TTC549 (cell line): ENCODE data around the gene TBP.
"Not testable (repeated sequence)": the region's sequence is repeated elsewhere in the genome, so short reads cannot be mapped to it uniquely, and the experiment has no call there.

Source experiments
- FAIRE-seq: peaks from 2 replicates; lab custom pipeline; 2012; peaks lifted over from hg19 to GRCh38; lab: Jason Lieb, UNC

The TBP gene

GRCh38 chr6:170554013-170554795 lies at the start of gene TBP:
Gene TBP, plus strand, starts transcription at chr6:170554369. Its CDS starts 2,661 bp downstream, at chr6:170557030.
- FAIRE-seq, result peak; percentile 96

DNA sequence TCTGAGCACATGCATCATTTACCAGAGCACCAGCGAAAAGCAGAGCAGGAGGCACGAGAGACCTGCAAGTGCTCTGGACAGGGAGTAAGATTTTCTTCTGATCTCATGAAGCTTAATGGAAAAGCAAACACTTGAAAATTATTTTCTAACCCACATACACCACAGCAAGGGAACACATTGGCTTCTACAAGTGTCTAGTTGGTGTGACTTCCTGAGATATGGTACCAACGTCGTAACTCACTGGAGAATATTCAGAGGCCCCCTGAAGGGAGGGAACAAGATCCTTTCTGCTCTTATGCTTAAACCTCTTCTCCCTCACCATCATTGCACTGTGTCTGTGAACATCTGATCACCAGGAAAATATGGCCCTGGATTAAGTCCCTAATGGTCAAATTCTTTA lies 49.7 kb upstream of the TBP start:
- no peak for FAIRE-seq

DNA sequence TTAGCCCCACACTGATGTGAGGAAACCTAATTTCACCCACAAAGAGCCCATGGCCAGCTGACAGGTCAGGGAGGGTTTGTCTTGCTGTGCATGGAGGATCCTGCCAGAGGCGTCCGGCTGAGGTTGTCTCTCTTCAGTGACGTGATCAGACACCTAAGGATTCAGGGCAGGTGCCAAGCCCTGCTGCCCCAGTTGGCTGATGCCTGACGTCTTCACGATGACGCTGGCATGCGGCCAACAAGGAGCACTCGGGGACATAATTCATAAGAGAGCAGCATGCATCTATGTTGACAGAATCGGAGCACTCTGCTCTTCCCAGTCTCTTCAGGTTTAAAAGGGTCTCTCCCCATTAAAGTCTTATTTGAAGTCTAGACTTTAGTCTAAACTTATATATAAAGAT lies 48.9 kb upstream of the TBP start:
- FAIRE-seq, result no peak

GRCh38 chr6:170506446-170506845 lies 47.7 kb upstream of the TBP start:
- no peak for FAIRE-seq

GRCh38 chr6:170507728-170508127 lies 46.4 kb upstream of the TBP start:
- FAIRE-seq, result not testable (repeated sequence)

DNA sequence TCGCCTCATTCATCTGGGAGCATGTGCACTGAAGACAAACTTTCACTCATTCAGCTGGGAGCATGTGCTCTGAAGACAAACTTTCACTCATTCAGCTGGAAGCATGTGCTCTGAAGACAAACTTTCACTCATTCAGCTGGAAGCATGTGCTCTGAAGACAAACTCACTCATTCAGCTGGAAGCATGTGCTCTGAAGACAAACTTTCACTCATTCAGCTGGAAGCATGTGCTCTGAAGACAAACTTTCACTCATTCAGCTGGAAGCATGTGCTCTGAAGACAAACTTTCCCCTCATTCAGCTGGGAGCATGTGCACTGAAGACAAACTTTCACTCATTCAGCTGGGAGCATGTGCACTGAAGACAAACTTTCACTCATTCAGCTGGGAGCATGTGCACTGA lies 45.9 kb upstream of the TBP start:
- not testable (repeated sequence) for FAIRE-seq

- not testable (repeated sequence) for FAIRE-seq
Observed at GRCh38 chr6:170508892-170509722, 45.1 kb upstream of the TBP start.

- no peak for FAIRE-seq
Observed at GRCh38 chr6:170509723-170510018, 44.5 kb upstream of the TBP start.

- no peak for FAIRE-seq
Observed at GRCh38 chr6:170510631-170511030, 43.5 kb upstream of the TBP start.

GRCh38 chr6:170512249-170512648 lies 41.9 kb upstream of the TBP start:
- FAIRE-seq, result no peak

DNA sequence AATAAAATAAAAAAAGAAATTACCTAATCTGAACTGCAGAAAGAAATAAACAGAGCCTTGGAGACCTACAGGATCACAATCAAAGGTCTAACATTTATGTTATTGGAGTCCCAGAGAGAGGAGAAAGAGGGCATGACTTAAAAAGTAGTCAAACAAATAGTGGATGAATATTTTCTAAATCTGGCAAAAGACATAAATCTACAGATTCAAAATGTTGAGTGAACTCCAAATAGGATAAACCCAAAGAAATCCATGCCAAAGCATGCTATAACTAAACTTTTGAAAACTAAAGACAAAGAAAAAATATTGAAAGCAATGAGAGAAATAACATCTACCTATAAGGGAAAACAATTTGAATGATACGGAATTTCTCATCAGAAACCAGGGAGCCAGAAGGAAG lies 39.3 kb upstream of the TBP start:
- FAIRE-seq, result no peak

- no peak for FAIRE-seq
Observed at GRCh38 chr6:170516783-170517616, 37.2 kb upstream of the TBP start.

DNA sequence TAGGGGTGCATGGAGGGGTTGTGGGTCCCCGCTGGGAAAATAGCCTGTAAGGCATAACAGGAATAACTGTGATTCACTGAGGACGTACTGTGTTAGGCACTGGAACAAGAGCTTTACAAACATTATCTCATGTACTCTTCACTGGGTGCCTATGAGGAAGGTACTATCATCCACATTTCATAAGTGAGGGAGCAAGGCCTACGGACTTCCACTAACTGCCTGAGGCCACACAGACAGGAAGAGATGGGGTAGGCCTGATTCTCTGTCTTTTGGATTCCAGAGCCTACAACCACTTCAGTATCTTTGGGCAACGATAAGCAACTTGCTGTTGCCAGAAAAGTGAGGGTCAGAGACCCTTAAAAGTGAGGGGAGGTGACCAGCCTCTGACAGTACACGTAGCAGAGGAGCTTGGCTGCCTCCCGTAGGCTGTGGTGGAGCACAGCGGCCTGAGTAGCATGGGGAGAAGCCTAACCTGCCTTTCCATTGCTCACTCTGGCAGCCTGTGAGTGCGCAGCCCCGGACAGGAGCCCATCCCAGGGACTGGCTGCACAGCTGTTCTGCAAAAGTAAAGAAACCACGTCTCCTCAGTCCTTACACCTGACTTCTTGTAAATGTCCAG lies 31.5 kb upstream of the TBP start:
- FAIRE-seq, result no peak

GRCh38 chr6:170523256-170524171 lies 30.7 kb upstream of the TBP start:
- FAIRE-seq, result no peak

- no peak for FAIRE-seq
Observed at GRCh38 chr6:170524172-170524502, 30.0 kb upstream of the TBP start.

DNA sequence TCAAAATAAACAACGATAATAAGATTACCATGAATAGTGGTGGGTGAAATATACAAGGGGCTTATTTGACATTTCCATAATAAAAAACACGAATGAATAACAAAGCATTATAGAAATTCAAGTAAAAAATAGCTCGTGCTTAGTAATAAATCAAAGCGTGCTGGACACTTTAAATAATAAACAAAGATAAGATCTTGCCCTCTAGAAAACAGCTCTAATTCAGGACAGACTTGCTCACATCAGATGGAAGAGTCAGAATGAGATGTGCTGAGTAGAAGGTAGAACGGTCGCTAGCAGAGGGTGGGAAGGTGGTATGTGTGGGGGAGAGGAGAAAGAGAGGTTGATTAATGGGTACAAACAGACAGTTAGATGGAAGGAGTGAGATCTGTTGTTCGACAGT lies 28.4 kb upstream of the TBP start:
- no peak for FAIRE-seq

GRCh38 chr6:170527995-170528394 lies 26.2 kb upstream of the TBP start:
- FAIRE-seq, result not testable (repeated sequence)

- no peak for FAIRE-seq
Observed at GRCh38 chr6:170529839-170530469, 24.2 kb upstream of the TBP start.

DNA sequence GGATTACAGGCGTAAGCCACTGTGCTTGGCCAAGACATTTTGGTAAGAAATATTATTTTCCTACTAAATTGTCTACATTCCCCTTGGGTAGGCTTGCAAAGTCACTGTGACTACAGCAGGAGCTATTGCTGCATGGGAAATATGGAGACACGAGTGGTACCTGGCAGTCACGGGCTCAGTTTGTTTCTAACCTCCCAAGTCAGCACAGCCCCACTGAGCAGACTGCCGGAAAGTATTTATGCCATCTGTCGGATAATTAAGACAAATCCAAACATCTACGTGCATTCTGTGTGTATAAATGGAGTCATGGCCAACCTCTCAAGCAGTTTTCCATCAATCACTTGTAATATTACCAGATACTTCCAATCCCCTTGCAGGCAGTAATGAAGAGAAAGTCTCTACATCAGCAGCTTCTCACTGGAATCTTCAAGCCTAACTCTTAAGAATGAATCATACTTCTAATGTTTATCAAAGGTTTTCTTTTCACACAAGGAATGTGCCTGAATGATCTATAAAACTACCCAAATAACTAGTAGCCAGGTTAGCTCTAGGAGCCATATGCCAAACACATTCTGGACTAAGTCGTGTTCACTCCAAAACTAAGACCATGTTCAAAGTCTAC lies 21.2 kb upstream of the TBP start:
- FAIRE-seq, result no peak

GRCh38 chr6:170533792-170534191 lies 20.4 kb upstream of the TBP start:
- FAIRE-seq, result no peak
